ENCODE data around the gene MSN. TPM values are rescaled to one million over a fixed set of nuclear protein-coding genes. Genes with fewer than 3 reads are reported as not detected.
A peak's percentile ranks its signal among the peaks of the same experiment; 100 is the strongest.
"Not testable (repeated sequence)": the region's sequence is repeated elsewhere in the genome, so short reads cannot be mapped to it uniquely, and the experiment has no call there.

The MSN gene
- total RNA-seq, result 442 and 533 TPM in 2 replicates

GRCh38 chrX:65667503-65668376 lies at the start of gene MSN:
TSS of gene MSN (plus strand) at chrX:65667654. CDS start at chrX:65667842, 188 bp downstream.
- DNase-seq (ENCODE audit: low read depth), result no peak

- not testable (repeated sequence) for DNase-seq (ENCODE audit: low read depth)
Measured at GRCh38 chrX:65620096-65620705, 47.3 kb upstream of the MSN start.

GRCh38 chrX:65630771-65631170 lies 36.7 kb upstream of the MSN start:
- no peak for DNase-seq (ENCODE audit: low read depth)

GRCh38 chrX:65633826-65634225 lies 33.6 kb upstream of the MSN start:
- no peak for DNase-seq (ENCODE audit: low read depth)

- DNase-seq (ENCODE audit: low read depth), result no peak
Measured at GRCh38 chrX:65634732-65635131, 32.7 kb upstream of the MSN start.

- DNase-seq (ENCODE audit: low read depth), result no peak
Measured at GRCh38 chrX:65635378-65635777, 32.1 kb upstream of the MSN start.

GRCh38 chrX:65635822-65636221 lies 31.6 kb upstream of the MSN start:
- DNase-seq (ENCODE audit: low read depth), result no peak

- not testable (repeated sequence) for DNase-seq (ENCODE audit: low read depth)
Measured at GRCh38 chrX:65636261-65636660, 31.2 kb upstream of the MSN start.

- DNase-seq (ENCODE audit: low read depth), result no peak
Measured at GRCh38 chrX:65637335-65637734, 30.1 kb upstream of the MSN start.

- DNase-seq (ENCODE audit: low read depth), result peak; percentile 83
Measured at GRCh38 chrX:65642914-65643491, 24.5 kb upstream of the MSN start.

- peak; percentile 83 for DNase-seq (ENCODE audit: low read depth)
Measured at GRCh38 chrX:65643531-65644052, 23.9 kb upstream of the MSN start.

GRCh38 chrX:65644621-65645289 lies 22.7 kb upstream of the MSN start:
- peak; percentile 82 for DNase-seq (ENCODE audit: low read depth)

- no peak for DNase-seq (ENCODE audit: low read depth)
Measured at GRCh38 chrX:65647801-65648200, 19.7 kb upstream of the MSN start.

GRCh38 chrX:65652098-65652497 lies 15.4 kb upstream of the MSN start:
- no peak for DNase-seq (ENCODE audit: low read depth)

GRCh38 chrX:65657009-65657441 lies 10.4 kb upstream of the MSN start:
- not testable (repeated sequence) for DNase-seq (ENCODE audit: low read depth)

GRCh38 chrX:65657659-65658058 lies 9.8 kb upstream of the MSN start:
- no peak for DNase-seq (ENCODE audit: low read depth)

- no peak for DNase-seq (ENCODE audit: low read depth)
Measured at GRCh38 chrX:65658229-65658628, 9.2 kb upstream of the MSN start.

- no peak for DNase-seq (ENCODE audit: low read depth)
Measured at GRCh38 chrX:65667157-65667502, 324 bp upstream of the MSN start.

- DNase-seq (ENCODE audit: low read depth), result peak; percentile 63
Measured at GRCh38 chrX:65668377-65669310, 1.2 kb downstream of the MSN start.

- peak; percentile 75 for DNase-seq (ENCODE audit: low read depth)
Measured at GRCh38 chrX:65671286-65671685, 3.8 kb downstream of the MSN start.

GRCh38 chrX:65671966-65672365 lies 4.5 kb downstream of the MSN start:
- no peak for DNase-seq (ENCODE audit: low read depth)
